BLaER1 treated with 17β-estradiol and CSF1 and Interleukin-3, amounts not matched to agents 10 nM and 100 nM (cell line): Measurements from ENCODE around the gene RASAL2.
A peak's percentile ranks its signal among the peaks of the same experiment; 100 is the strongest.

Source experiments
- H3K27ac ChIP-seq, 11 experiments: shearing (Covaris generic); formaldehyde crosslinking; 2 replicates each; pipeline ENCODE4 v1.8.1; 2022
- H3K27me3 ChIP-seq, 11 experiments: shearing (Covaris generic); formaldehyde crosslinking; 2 replicates each; pipeline ENCODE4 v1.8.1; 2022
- H3K36me3 ChIP-seq, 11 experiments: shearing (Covaris generic); formaldehyde crosslinking; 2 replicates each; pipeline ENCODE4 v1.8.1; 2022
- H3K4me1 ChIP-seq, 10 experiments: shearing (Covaris generic); formaldehyde crosslinking; 2 replicates each; pipeline ENCODE4 v1.8.1; 2022
- H3K4me2 ChIP-seq, 11 experiments: shearing (Covaris generic); formaldehyde crosslinking; 2 replicates each; pipeline ENCODE4 v1.8.1; 2022
- H3K4me3 ChIP-seq, 10 experiments: shearing (Covaris generic); formaldehyde crosslinking; 2 replicates each; pipeline ENCODE4 v1.8.1; 2022
- H3K9ac ChIP-seq, 11 experiments: shearing (Covaris generic); formaldehyde crosslinking; 2 replicates each; pipeline ENCODE4 v1.8.1; 2022
- H3K9me3 ChIP-seq, 11 experiments: shearing (Covaris generic); formaldehyde crosslinking; replicated peaks in 1 of 11; 2 replicates each; pipeline ENCODE4 v1.8.1; 2022
- H4K20me1 ChIP-seq, 11 experiments: shearing (Covaris generic); formaldehyde crosslinking; 2 replicates each; pipeline ENCODE4 v1.8.1; 2022
- Cebpa-rat ChIP-seq, 11 experiments: shearing (Covaris generic); IDR thresholded peaks; 2 replicates each; pipeline ENCODE4 v1.8.1; 2022

Gene RASAL2

GRCh38 chr1:178093951-178094738 lies at the start of gene RASAL2:
Gene RASAL2, plus strand, starts transcription at chr1:178094104. Its CDS starts 389 bp downstream, at chr1:178094493.
- Histone ChIP-seq H4K20me1 (peaks cover 0 to 22% (median 0%) of the 10 kb centered on the region in 11 experiments; a peak in 5 of 22 replicates), H3K4me1 (peaks cover 8 to 32% (median 12%) of the 10 kb centered on the region in 10 experiments; a peak in 18 of 20 replicates), H3K27ac (peak within 1 kb of the TSS; percentile 25 to 77 (median 56); a peak in 21 of 22 replicates), H3K9me3 (no peaks in the 10 kb centered on the region), H3K4me2 (peak within 1 kb of the TSS; percentile 79 to 99 (median 93)), H3K9ac (peak within 1 kb of the TSS; percentile 68 to 85 (median 80)), H3K27me3 (peaks cover 18 to 27% (median 25%) of the 10 kb centered on the region in 11 experiments), H3K4me3 (peak within 1 kb of the TSS; percentile 78 to 100 (median 92)), H3K36me3 (no peaks in the 10 kb centered on the region)
- no peak for TF ChIP-seq Cebpa-rat (IDR thresholded peaks at IDR 0.05)

- peaks cover 22 to 31% (median 27%) of the 10 kb centered on the region in 11 experiments for H3K9me3 ChIP-seq
- H3K36me3 ChIP-seq, result no peaks in the 10 kb centered on the region
- no peak for TF ChIP-seq Cebpa-rat (IDR thresholded peaks at IDR 0.05)
- H3K27me3 ChIP-seq, result no peaks in the 10 kb centered on the region
- no peak overlapping the region for H3K4me2 ChIP-seq
- H3K9ac ChIP-seq, result no peak overlapping the region
- H3K4me3 ChIP-seq, result no peak overlapping the region
- H4K20me1 ChIP-seq, result no peaks in the 10 kb centered on the region
- H3K27ac ChIP-seq, result no peak overlapping the region
- H3K4me1 ChIP-seq, result no peaks in the 10 kb centered on the region
Measured at GRCh38 chr1:178046591-178047270, 47.2 kb upstream of the RASAL2 start.

- Histone ChIP-seq H3K9ac (no peak overlapping the region), H4K20me1 (no peaks in the 10 kb centered on the region), H3K36me3 (no peaks in the 10 kb centered on the region), H3K4me1 (peaks cover 4 to 8% (median 6%) of the 10 kb centered on the region in 10 experiments), H3K4me2 (no peak overlapping the region), H3K4me3 (no peak overlapping the region), H3K27ac (no peak overlapping the region), H3K9me3 (peaks cover 20 to 25% (median 24%) of the 10 kb centered on the region in 11 experiments), H3K27me3 (no peaks in the 10 kb centered on the region)
- no peak for TF ChIP-seq Cebpa-rat (IDR thresholded peaks at IDR 0.05)
Measured at GRCh38 chr1:178047403-178048093, 46.4 kb upstream of the RASAL2 start.

- Histone ChIP-seq H3K4me2 (no peak overlapping the region), H3K4me1 (peaks cover 13 to 17% (median 14%) of the 10 kb centered on the region in 10 experiments), H3K27ac (no peak overlapping the region), H3K27me3 (no peaks in the 10 kb centered on the region), H3K9ac (no peak overlapping the region), H4K20me1 (no peaks in the 10 kb centered on the region), H3K4me3 (no peak overlapping the region), H3K9me3 (peaks cover 13 to 18% (median 16%) of the 10 kb centered on the region in 11 experiments), H3K36me3 (no peaks in the 10 kb centered on the region)
- TF ChIP-seq Cebpa-rat (IDR thresholded peaks at IDR 0.05), result no peak
Measured at GRCh38 chr1:178048426-178048825, 45.5 kb upstream of the RASAL2 start.

- H4K20me1 ChIP-seq, result no peaks in the 10 kb centered on the region
- H3K9me3 ChIP-seq, result peaks cover 8 to 14% (median 11%) of the 10 kb centered on the region in 11 experiments; a peak in 20 of 22 replicates
- no peak for TF ChIP-seq Cebpa-rat (IDR thresholded peaks at IDR 0.05)
- H3K36me3 ChIP-seq, result no peaks in the 10 kb centered on the region
- no peak overlapping the region for H3K9ac ChIP-seq
- no peak overlapping the region for H3K27ac ChIP-seq
- peaks cover 13 to 20% (median 18%) of the 10 kb centered on the region in 10 experiments for H3K4me1 ChIP-seq
- H3K4me2 ChIP-seq, result no peak overlapping the region
- no peak overlapping the region for H3K4me3 ChIP-seq
- no peaks in the 10 kb centered on the region for H3K27me3 ChIP-seq
Measured at GRCh38 chr1:178048883-178049282, 45.0 kb upstream of the RASAL2 start.

GRCh38 chr1:178050084-178050483 lies 43.8 kb upstream of the RASAL2 start:
- Histone ChIP-seq H3K27ac (no peak overlapping the region), H3K9ac (no peak overlapping the region)
- no peak for TF ChIP-seq Cebpa-rat (IDR thresholded peaks at IDR 0.05)

GRCh38 chr1:178051071-178051470 lies 42.8 kb upstream of the RASAL2 start:
- H3K27ac ChIP-seq, result no peak overlapping the region

More at GRCh38 chr1:178050084-178050483, 43.8 kb upstream of the RASAL2 start:
- Histone ChIP-seq H3K36me3 (no peaks in the 10 kb centered on the region), H3K9me3 (0 out of 22 replicates have a peak, but pooled peaks cover 0 to 2% (median 0%) of the 10 kb centered on the region in 11 experiments), H4K20me1 (no peaks in the 10 kb centered on the region), H3K4me3 (no peak overlapping the region), H3K4me2 (no peak overlapping the region), H3K27me3 (no peaks in the 10 kb centered on the region), H3K4me1 (peaks cover 16 to 31% (median 24%) of the 10 kb centered on the region in 10 experiments)

GRCh38 chr1:178052650-178053461 lies 41.0 kb upstream of the RASAL2 start:
- Histone ChIP-seq H3K27me3 (no peaks in the 10 kb centered on the region), H3K4me3 (no peak overlapping the region), H3K9me3 (no peaks in the 10 kb centered on the region), H3K4me1 (peaks cover 40 to 56% (median 48%) of the 10 kb centered on the region in 10 experiments), H3K9ac (no peak overlapping the region), H3K27ac (peak overlapping the region in 2 of 11 experiments; percentile 3 to 11; a peak in 1 of 22 replicates), H3K36me3 (no peaks in the 10 kb centered on the region), H4K20me1 (no peaks in the 10 kb centered on the region), H3K4me2 (peak overlapping the region; percentile 43 to 80 (median 65))
- no peak for TF ChIP-seq Cebpa-rat (IDR thresholded peaks at IDR 0.05)

More at GRCh38 chr1:178051071-178051470, 42.8 kb upstream of the RASAL2 start:
- H4K20me1 ChIP-seq, result no peaks in the 10 kb centered on the region
- no peak for TF ChIP-seq Cebpa-rat (IDR thresholded peaks at IDR 0.05)
- H3K9ac ChIP-seq, result no peak overlapping the region
- H3K4me2 ChIP-seq, result no peak overlapping the region
- no peaks in the 10 kb centered on the region for H3K27me3 ChIP-seq
- H3K4me3 ChIP-seq, result no peak overlapping the region
- H3K4me1 ChIP-seq, result peaks cover 26 to 41% (median 34%) of the 10 kb centered on the region in 10 experiments
- H3K36me3 ChIP-seq, result no peaks in the 10 kb centered on the region
- no peaks in the 10 kb centered on the region for H3K9me3 ChIP-seq
